Neural cell (in vitro differentiated cells): ENCODE results near the gene CABLES2. TPM values are rescaled to one million over a fixed set of nuclear protein-coding genes. Genes with fewer than 3 reads are reported as not detected.

Experiments used
- H2AFZ ChIP-seq: fragments of 200-600, 300-800 bp; sonication (generic), shearing (Covaris generic); 2 replicates; pipeline ENCODE4 v1.6.0; 2014; ENCODE audit warnings: low read depth, mild to moderate bottlenecking, antibody characterized with exemption, low read length, moderate library complexity
- H3F3A ChIP-seq: fragments of 200-600 bp; shearing (Covaris generic); 2 replicates; pipeline ENCODE4 v1.6.1; 2016; ENCODE audit warnings: mild to moderate bottlenecking, moderate library complexity, mixed read lengths, antibody characterized with exemption, low read length; ENCODE audit not compliant: insufficient read depth, poor library complexity, severe bottlenecking
- H3K27ac ChIP-seq: fragments of 200-600, 300-800 bp; sonication (generic), shearing (Covaris generic); 2 replicates; pipeline ENCODE4 v1.5.1; 2014; ENCODE audit warnings: mild to moderate bottlenecking, low read length, moderate library complexity
- H3K27me3 ChIP-seq: fragments of 300-800, 200-600 bp; sonication (generic), shearing (Covaris generic); 2 replicates; pipeline ENCODE4 v1.6.0; 2014; ENCODE audit warnings: mild to moderate bottlenecking, low read depth, low read length, moderate library complexity; ENCODE audit not compliant: insufficient read depth
- H3K36me3 ChIP-seq: fragments of 300-800, 200-600 bp; sonication (generic), shearing (Covaris generic); 2 replicates; pipeline ENCODE4 v1.5.1; 2014; ENCODE audit warnings: mild to moderate bottlenecking, antibody characterized with exemption, low read length, moderate library complexity; ENCODE audit not compliant: insufficient read depth
- H3K4me2 ChIP-seq: fragments of 300-800, 200-600 bp; sonication (generic), shearing (Covaris generic); 2 replicates; pipeline ENCODE4 v1.6.0; 2014; ENCODE audit warnings: mild to moderate bottlenecking, low read length
- H3K4me3 ChIP-seq: fragments of 300-800, 200-600 bp; sonication (generic), shearing (Covaris generic); 2 replicates; pipeline ENCODE4 v1.5.1; 2014; ENCODE audit warnings: mild to moderate bottlenecking, low read length, moderate library complexity
- H3K79me2 ChIP-seq: fragments of 200-600 bp; shearing (Covaris generic); replicated peaks from 2 replicates; pipeline ENCODE4 v1.6.0; 2014; ENCODE audit warnings: mild to moderate bottlenecking, low read length, moderate library complexity; ENCODE audit not compliant: insufficient read depth
- H3K9ac ChIP-seq: fragments of 300-800, 200-600 bp; sonication (generic), shearing (Covaris generic); 2 replicates; pipeline ENCODE4 v1.6.1; 2016; ENCODE audit warnings: mild to moderate bottlenecking, low read length, mixed read lengths
- H3K9me2 ChIP-seq: fragments of 200-600 bp; shearing (Covaris generic); 2 replicates; pipeline ENCODE4 v1.6.1; 2016; ENCODE audit warnings: mild to moderate bottlenecking, low read length, mixed read lengths; ENCODE audit not compliant: insufficient read depth
- H3K9me3 ChIP-seq: fragments of 200-600, 300-800 bp; sonication (generic), shearing (Covaris generic); 2 replicates; pipeline ENCODE4 v1.6.1; 2016; ENCODE audit warnings: mild to moderate bottlenecking, mixed run types, low read length, moderate library complexity, mixed read lengths
- H4K20me1 ChIP-seq: fragments of 200-600 bp; shearing (Covaris generic); 2 replicates; pipeline ENCODE4 v1.6.1; 2016; ENCODE audit warnings: mild to moderate bottlenecking, mixed run types; ENCODE audit not compliant: insufficient read depth
- EP300 ChIP-seq: fragments of 450-650 bp; conservative IDR thresholded peaks from 2 replicates; pipeline ENCODE4 v1.6.1; 2014; ENCODE audit warnings: antibody characterized with exemption, mild to moderate bottlenecking, moderate library complexity; ENCODE audit not compliant: poor library complexity, severe bottlenecking
- EZH2 ChIP-seq: fragments of 200-600, 300-800 bp; shearing (Covaris generic), sonication (generic); IDR thresholded peaks from 2 replicates; pipeline ENCODE4 v1.6.1; 2014; ENCODE audit warnings: antibody characterized with exemption, low read length, borderline replicate concordance, mild to moderate bottlenecking; ENCODE audit not compliant: insufficient read depth, poor library complexity, severe bottlenecking
- MXI1 ChIP-seq: fragments of 450-650 bp; conservative IDR thresholded peaks from 2 replicates; pipeline ENCODE4 v1.6.1; 2014; ENCODE audit warnings: antibody characterized with exemption, mild to moderate bottlenecking; ENCODE audit not compliant: poor library complexity, severe bottlenecking
- POLR2AphosphoS5 ChIP-seq: IDR thresholded peaks from 2 replicates; pipeline ENCODE4 v1.6.1; 2012
- RAD21 ChIP-seq: fragments of 450-650 bp; conservative IDR thresholded peaks from 2 replicates; pipeline ENCODE4 v1.6.1; 2014; ENCODE audit warnings: antibody characterized with exemption, mild to moderate bottlenecking, moderate library complexity
- SMC3 ChIP-seq: fragments of 450-650 bp; conservative IDR thresholded peaks from 2 replicates; pipeline ENCODE4 v1.6.1; 2014; ENCODE audit warnings: antibody characterized with exemption, mild to moderate bottlenecking, moderate library complexity; ENCODE audit not compliant: poor library complexity
- TAF1 ChIP-seq: IDR thresholded peaks from 2 replicates; pipeline ENCODE4 v1.6.1; 2012; ENCODE audit warnings: low read depth
- polyA plus RNA-seq: library from polyadenylated mRNA; depleted of rRNA; stranded (reverse); fragments of >200 nt; gene quantifications from 2 replicates; pipeline ENCODE4 v1.2.3, GENCODE V29; 2014
- TF ChIP-seq, protein P1 (sequence below): IDR thresholded peaks from 2 replicates; pipeline ENCODE4 v1.6.1; 2012; ENCODE audit warnings: borderline replicate concordance

CABLES2 gene
- polyA plus RNA-seq, 1 donor from 2014 or later = 8.3 TPM

DNA sequence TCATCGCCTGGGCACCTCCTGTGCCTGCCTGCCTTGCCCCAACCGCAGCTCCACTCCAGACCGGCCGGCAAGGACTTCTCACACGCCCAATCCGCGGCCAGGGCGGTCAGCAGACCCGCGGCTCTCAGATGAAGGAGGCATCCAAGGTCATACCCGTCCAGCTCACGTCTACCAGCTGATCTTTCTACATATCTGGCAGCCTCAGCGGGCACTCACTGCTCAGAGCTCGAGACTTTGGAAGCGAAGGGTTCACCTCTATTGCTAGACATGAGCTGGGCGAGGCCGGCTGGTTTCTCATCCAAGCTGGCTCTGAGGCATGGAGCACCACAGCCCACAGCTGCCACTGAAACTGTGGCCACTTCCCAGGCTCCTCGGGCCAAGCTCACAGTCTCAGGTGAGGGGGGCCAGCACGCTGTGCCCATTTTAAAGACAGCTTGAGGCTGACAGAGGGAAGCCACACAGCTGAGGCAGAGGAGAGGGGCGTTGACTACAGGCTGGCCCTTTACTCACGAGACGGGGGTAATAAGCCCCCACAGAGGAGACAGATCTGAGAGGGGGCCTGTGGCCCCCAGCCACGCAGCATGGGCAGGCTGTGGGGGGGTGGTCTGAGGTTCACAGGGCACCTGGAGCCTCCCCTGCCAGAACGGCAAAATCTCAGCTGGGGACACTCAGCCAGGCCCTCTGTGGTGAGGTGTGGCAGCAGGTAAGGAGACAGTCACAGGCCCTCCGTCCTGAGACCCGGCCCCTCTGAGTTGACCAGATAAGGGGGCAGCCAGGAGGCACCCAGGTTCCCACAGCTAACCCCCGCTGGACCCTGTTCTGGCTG is 42.0 kb downstream of the CABLES2 start:
- Histone ChIP-seq H3K27ac (no peak overlapping the region), H3K79me2 (no peaks in the 10 kb centered on the region), H2AFZ (no peak overlapping the region), H3K36me3 (no peaks in the 10 kb centered on the region), H3K9ac (no peak overlapping the region), H3F3A (no peaks in the 10 kb centered on the region), H3K4me3 (peak overlapping the region; percentile 85), H3K27me3 (no peaks in the 10 kb centered on the region), H4K20me1 (no peaks in the 10 kb centered on the region), H3K9me2 (no peaks in the 10 kb centered on the region), H3K4me2 (no peak overlapping the region), H3K9me3 (no peaks in the 10 kb centered on the region)
- TF ChIP-seq MXI1 (no peak), RAD21 (no peak), EZH2 (no peak), EP300 (no peak), SMC3 (no peak)

DNA sequence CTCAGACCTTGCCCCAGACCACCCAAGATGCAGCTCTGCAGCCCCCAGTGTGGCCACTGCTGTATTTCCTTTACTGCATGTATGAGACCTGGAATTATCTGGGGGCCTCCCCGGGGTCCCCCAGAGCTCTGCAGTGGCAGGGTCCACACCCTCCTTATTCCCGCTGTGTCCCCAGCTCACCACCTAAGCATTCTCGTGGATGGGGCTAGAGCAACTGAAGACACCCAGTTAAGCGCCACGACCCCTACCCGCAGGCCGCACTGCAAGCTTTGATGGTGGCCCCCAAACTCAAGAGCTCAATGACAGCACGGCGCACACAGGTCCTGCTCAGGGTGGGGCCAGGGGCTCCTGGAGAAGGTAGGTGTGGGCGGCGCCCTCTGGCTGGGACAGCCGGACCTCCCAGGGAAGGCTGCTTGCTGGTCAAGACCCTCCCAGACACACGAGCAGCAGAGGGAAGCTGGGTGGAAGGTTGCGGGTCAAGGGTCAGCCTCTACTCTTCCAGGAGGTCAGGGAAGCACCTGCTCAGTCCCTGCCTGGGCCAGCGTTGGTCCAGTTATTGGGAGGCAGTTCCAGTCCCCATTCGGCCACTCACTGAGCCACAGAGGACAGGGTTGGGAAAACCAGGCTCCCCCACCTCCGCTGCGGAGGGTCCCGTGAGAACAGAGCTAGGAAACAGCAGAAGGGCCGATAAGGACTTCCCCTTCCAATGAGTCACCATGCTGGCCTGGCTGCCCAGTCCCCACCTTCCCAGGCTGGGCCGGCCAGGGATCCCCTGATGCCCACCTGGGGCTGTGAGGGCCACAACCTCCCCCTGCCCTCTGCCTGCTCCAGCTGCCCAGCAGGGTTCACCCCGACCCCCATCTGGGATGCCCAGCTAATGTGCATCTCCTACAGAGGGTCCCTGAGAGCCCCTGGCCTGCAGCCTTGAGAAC is 42.9 kb downstream of the CABLES2 start:
- Histone ChIP-seq H3K27ac (no peak overlapping the region), H3K4me2 (no peak overlapping the region), H3K4me3 (no peak overlapping the region), H3K27me3 (no peaks in the 10 kb centered on the region), H3K9me3 (no peaks in the 10 kb centered on the region), H3F3A (no peaks in the 10 kb centered on the region), H3K36me3 (no peaks in the 10 kb centered on the region), H4K20me1 (no peaks in the 10 kb centered on the region), H2AFZ (no peak overlapping the region), H3K9me2 (no peaks in the 10 kb centered on the region), H3K9ac (no peak overlapping the region), H3K79me2 (no peaks in the 10 kb centered on the region)
- no peak for TF ChIP-seq TAF1
- TF ChIP-seq POLR2AphosphoS5 = no peak
- TF ChIP-seq EP300 = no peak
- TF ChIP-seq SMC3 = no peak
- TF ChIP-seq, protein P1, sequence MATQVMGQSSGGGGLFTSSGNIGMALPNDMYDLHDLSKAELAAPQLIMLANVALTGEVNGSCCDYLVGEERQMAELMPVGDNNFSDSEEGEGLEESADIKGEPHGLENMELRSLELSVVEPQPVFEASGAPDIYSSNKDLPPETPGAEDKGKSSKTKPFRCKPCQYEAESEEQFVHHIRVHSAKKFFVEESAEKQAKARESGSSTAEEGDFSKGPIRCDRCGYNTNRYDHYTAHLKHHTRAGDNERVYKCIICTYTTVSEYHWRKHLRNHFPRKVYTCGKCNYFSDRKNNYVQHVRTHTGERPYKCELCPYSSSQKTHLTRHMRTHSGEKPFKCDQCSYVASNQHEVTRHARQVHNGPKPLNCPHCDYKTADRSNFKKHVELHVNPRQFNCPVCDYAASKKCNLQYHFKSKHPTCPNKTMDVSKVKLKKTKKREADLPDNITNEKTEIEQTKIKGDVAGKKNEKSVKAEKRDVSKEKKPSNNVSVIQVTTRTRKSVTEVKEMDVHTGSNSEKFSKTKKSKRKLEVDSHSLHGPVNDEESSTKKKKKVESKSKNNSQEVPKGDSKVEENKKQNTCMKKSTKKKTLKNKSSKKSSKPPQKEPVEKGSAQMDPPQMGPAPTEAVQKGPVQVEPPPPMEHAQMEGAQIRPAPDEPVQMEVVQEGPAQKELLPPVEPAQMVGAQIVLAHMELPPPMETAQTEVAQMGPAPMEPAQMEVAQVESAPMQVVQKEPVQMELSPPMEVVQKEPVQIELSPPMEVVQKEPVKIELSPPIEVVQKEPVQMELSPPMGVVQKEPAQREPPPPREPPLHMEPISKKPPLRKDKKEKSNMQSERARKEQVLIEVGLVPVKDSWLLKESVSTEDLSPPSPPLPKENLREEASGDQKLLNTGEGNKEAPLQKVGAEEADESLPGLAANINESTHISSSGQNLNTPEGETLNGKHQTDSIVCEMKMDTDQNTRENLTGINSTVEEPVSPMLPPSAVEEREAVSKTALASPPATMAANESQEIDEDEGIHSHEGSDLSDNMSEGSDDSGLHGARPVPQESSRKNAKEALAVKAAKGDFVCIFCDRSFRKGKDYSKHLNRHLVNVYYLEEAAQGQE = no peak
- no peak for TF ChIP-seq EZH2
